ENCODE results near the gene FAM136A.
"Not testable (repeated sequence)": the region's sequence is repeated elsewhere in the genome, so short reads cannot be mapped to it uniquely, and the experiment has no call there.

The FAM136A gene

DNA sequence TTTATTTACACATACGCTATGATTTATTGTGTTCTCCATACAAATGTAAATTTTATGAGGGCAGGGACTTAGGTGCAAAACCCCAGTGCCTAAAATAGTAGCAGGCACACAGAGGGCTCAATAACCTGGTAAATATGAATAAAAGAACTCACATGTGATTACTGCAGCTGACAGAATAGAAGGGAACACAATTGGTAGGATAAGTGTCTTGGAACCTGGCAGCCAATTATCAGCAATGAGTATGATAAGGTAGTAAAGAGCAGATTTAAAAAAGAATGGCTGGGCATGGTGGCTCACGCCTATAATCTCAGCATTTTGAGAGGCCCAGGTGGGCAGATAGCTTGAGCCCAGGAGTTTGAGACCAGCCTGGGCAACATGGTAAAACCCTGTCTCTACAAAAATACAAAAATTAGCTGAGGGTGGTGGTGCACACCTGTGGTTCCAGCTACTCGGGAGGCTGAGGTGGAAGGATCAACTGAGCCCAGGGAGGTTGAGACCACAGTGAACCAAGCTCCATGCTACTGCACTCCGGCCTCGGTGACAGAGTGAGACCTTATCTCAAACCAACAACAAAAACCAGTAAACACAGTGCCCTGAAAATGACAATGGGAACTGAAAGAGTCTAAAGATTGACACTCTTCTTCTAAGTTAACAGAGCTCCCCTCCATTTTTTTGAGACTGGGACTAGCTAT, 18.2 kb downstream of the FAM136A start:
- DNase-seq, result no peak

- DNase-seq, result no peak
These were observed 19.4 kb downstream of the FAM136A start for GRCh38 chr2:70282439-70282838.

GRCh38 chr2:70280242-70280798, 21.5 kb downstream of the FAM136A start:
- no peak for DNase-seq

DNA sequence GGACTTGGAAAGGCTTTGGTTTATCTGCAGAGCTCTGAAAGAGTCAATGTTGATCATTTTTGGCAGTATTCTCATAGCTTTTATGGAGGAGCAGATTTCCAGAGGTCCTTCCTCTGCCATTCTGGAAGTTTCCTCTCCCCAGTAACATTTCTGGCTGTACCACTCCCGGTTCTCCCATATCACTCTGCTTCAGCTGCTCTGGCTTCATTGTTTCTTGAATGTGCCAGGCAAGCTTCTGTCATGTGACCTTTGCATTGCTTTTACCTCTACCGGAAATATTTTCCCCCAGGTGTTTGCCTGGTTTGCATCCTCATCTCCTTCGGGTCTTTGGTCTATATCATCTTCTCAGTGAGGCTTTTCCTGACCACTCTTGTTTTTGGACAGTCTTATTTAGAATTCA, 31.5 kb downstream of the FAM136A start:
- DNase-seq, result no peak

DNA sequence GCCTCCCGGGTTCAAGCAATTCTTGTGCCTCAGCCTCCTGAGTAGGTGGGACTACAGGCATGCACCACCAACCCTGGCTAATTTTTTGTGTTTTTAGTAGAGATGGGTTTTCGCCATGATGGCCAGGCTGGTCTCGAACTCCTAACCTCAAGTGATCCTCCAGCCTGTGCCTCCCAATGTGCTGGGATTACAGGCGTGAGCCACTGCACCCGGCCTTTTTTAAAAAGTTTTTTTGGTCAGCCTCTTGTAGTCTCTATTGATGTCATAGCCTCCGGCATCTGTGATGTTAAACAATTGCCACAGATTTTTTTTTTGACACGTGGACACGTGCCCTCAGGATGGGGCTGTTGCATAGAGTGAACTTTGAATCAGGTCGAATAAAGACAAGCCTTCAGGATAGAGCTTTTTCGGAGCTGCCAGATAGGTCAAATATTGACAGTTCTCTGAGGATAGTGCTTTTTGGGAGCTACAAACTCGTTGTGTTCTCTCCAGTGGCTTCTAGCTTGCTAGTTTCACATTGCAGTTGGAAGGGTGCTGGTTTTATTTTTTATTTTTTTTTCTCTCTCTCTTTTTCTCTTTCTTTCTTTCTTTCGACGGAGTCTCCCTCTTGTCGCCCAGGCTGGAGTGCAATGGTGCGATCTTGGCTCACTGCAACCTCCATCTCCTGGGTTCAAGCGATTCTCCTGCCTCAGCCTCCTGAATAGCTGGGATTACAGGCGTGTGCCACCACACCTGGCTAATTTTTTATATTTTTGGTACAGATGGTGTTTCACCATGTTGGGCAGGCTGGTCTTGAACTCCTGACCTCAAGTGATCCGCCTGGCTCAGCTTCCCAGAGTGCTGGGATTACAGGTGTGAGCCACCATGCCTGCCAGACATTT, 32.2 kb downstream of the FAM136A start:
- DNase-seq, result not testable (repeated sequence)

DNA sequence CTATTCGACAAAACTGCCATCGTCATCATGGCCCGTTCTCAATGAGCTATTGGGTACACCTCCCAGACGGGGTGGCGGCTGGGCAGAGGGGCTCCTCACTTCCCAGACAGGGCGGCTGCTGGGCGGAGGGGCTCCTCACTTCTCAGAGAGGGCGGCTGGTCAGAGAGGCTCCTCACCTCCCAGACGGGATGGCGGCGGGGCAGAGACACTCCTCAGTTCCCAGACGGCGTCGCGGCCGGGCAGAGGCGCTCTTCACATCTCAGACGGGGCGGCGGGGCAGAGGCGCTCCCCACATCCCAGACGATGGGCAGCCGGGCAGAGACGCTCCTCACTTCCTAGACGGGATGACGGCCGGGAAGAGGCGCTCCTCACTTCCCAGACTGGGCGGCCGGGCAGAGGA, 34.9 kb downstream of the FAM136A start:
- not testable (repeated sequence) for DNase-seq

GRCh38 chr2:70261501-70261900, 40.4 kb downstream of the FAM136A start:
- DNase-seq, result no peak

DNA sequence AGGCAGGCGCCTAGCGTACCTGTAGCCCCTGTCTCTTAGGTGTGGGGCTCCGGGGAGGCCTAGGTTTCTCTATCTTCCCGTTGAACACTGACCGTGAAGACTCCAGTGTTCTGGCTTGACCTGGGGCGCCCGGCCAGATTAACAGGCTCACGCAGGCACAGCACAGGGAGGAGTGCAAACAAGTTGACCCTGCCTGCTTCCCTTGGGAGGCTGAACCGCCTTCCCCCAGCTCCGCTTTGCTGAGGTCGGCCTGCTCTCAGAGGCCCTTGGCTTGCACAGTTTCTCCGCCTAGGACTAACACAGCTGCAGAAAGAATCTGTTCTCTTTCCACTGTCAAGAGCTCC, 43.4 kb downstream of the FAM136A start:
- DNase-seq, result no peak

GRCh38 chr2:70255637-70256314, 46.1 kb downstream of the FAM136A start:
- no peak for DNase-seq

- DNase-seq, result no peak
These were observed 51.4 kb downstream of the FAM136A start for GRCh38 chr2:70250434-70250833.

DNA sequence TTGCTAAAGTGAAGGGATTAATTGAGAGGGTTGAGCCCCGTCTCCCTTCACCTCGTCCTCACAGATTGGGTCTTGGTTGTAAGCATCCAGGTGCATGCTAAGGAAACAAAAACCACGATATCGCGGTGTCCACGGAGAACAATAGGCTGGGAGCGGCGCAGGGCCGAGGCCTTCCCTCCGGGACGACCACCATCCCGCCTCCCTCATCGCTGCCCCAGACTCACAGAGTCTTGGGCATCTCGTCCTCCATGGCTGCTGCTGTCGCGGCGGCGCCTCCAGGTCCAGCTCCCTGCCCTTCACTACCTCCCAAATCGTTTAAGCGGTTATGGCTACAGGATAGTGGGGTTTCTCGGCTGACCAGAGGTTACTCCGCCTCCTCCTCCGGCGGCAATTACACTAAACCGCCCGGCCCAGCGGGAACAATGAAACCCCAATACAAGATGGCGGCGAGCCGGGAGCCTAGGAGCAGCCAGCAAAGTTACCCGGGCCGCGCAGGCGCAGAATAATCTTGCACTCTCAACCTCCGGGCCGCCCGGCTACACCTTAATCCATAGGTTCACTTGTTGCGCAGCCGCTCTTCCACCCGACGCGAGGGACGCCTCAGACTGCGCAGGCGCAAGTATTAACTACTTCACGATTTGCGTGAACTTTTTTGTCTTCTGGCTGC, 53.6 kb downstream of the FAM136A start, which contains the start of gene TIA1:
Gene TIA1, minus strand, starts transcription at position 448 of the 667 bp plus-strand sequence. Its CDS starts 198 bp downstream, at position 250.
- peak; percentile 98 for DNase-seq

DNA sequence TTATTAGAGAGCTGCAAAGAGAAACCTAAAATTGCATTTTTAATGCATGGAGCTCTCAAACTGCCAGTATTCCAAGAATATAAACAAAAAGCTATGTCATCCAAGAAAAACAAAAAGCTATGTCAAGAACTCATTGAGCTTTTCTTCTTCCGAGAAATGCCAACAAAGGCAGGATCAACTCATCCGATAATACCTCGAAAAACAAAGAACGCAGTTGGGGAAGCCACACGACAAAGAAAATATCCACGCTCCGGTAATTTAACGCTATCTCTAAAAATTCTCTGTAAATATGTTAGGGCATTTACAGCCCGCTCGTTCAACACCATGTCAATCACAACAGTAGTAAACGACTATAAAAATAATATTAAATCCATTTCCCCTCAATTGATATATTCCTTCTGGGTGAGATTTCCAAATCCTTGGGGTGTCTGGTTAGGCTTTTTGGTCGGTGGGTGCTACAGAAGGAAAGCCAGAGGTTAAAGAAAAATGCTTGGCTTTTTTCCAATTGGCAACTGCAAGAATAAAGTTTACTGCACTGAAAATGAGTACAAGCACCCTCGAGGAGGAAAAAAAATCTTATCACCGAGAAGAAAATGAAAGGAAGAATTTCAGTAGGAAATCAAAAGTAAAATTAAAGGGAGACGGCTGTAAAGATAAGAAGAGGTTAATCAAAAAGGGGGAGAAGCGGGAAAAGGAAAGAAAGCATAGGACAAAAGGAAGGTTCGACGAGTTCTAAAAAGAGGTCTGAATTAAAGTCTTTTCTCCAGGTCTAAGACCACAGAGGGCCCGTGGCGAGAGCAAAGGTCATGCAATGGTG, 54.3 kb downstream of the FAM136A start:
- DNase-seq, result peak; percentile 46
